IMR-90 (cell line): Measurements from ENCODE around the gene ANK2. TPM values are rescaled to one million over a fixed set of nuclear protein-coding genes. Genes with fewer than 3 reads are reported as not detected.
A peak's percentile ranks its signal among the peaks of the same experiment; 100 is the strongest.

ENCODE experiments used
- ATAC-seq: fragments of 200-7000 bp; cut with Tn5 transposase; 2 replicates; pipeline ENCODE4 v1.9.1; 2020; ENCODE audit warnings: low read depth, mild to moderate bottlenecking, moderate library complexity
- Bru-seq: library from RNA; stranded (reverse); fragments of 400-500 nt; gene quantifications from one replicate; lab custom pipeline; 2021; lab: Mats Ljungman, UMichigan
- BruChase-seq, 2 experiments: library from RNA; stranded (reverse); fragments of 400-500 nt; gene quantifications; one replicate each; lab custom pipeline; 2021; lab: Mats Ljungman, UMichigan
- BruUV-seq: library from RNA; stranded (reverse); fragments of 400-500 nt; replicated peaks from 2 replicates; lab custom pipeline; 2021; lab: Mats Ljungman, UMichigan
- CTCF ChIA-PET: fragments of 300-600 bp; formaldehyde crosslinking; extraction: SDS; loops from one replicate; lab custom pipeline; 2021; ENCODE audit warnings: antibody characterized with exemption; lab: Yijun Ruan, JAX
- POLR2A ChIA-PET: fragments of 300-600 bp; sonication (Branson Sonifier 250); formaldehyde crosslinking; loops from one replicate; lab custom pipeline; 2022; ENCODE audit warnings: antibody characterized with exemption; ENCODE audit not compliant: unreplicated experiment; lab: Charles Lee
- DNase-seq: peaks from one replicate; pipeline ENCODE4 v3.0.0; 2013
- H2AFZ ChIP-seq: replicated peaks from 2 replicates; pipeline ENCODE3; 2013; ENCODE audit warnings: low read length, mild to moderate bottlenecking; ENCODE audit not compliant: poor library complexity
- H2AK5ac ChIP-seq: 2 replicates; pipeline ENCODE4 v1.6.1; 2013; ENCODE audit warnings: low read depth, low read length, inconsistent platforms
- H2AK9ac ChIP-seq: replicated peaks from 2 replicates; pipeline ENCODE3; 2013; ENCODE audit warnings: mild to moderate bottlenecking, low read depth, low read length, moderate library complexity; ENCODE audit not compliant: poor library complexity
- H2BK120ac ChIP-seq: 2 replicates; pipeline ENCODE4 v1.6.1; 2013; ENCODE audit warnings: low read depth, low read length, inconsistent platforms
- H2BK15ac ChIP-seq: 3 replicates; pipeline ENCODE4 v1.6.1; 2013; ENCODE audit warnings: low read depth, low read length, inconsistent platforms
- H2BK20ac ChIP-seq: 2 replicates; pipeline ENCODE4 v1.6.1; 2013; ENCODE audit warnings: low read depth, mild to moderate bottlenecking, inconsistent platforms, low read length, moderate library complexity
- H2BK5ac ChIP-seq: 2 replicates; pipeline ENCODE4 v1.6.1; 2013; ENCODE audit warnings: mild to moderate bottlenecking, low read depth, low read length, inconsistent platforms; ENCODE audit not compliant: poor library complexity, severe bottlenecking
- H3K14ac ChIP-seq: replicated peaks from 2 replicates; pipeline ENCODE4 v1.6.1; 2013; ENCODE audit warnings: low read depth, low read length, inconsistent platforms
- H3K18ac ChIP-seq: 2 replicates; pipeline ENCODE4 v1.6.1; 2013; ENCODE audit warnings: low read depth, low read length, control low read depth
- H3K23ac ChIP-seq: 2 replicates; pipeline ENCODE4 v1.6.1; 2013; ENCODE audit warnings: low read depth, low read length, inconsistent platforms
- H3K27ac ChIP-seq: 2 replicates; pipeline ENCODE4 v1.5.1; 2013; ENCODE audit warnings: mild to moderate bottlenecking, control low read depth, low read length; ENCODE audit not compliant: insufficient read depth
- H3K27me3 ChIP-seq: 2 replicates; pipeline ENCODE4 v1.6.1; 2013; ENCODE audit warnings: low read length; ENCODE audit not compliant: control insufficient read depth, insufficient read depth
- H3K36me3 ChIP-seq: 2 replicates; pipeline ENCODE4 v1.6.1; 2013; ENCODE audit warnings: low read length, mixed read lengths; ENCODE audit not compliant: control insufficient read depth, insufficient read depth
- H3K4ac ChIP-seq: 2 replicates; pipeline ENCODE4 v1.6.1; 2013; ENCODE audit warnings: low read depth, low read length, inconsistent platforms
- H3K4me1 ChIP-seq: 2 replicates; pipeline ENCODE4 v1.6.1; 2013; ENCODE audit warnings: low read length, mixed read lengths; ENCODE audit not compliant: control insufficient read depth, insufficient read depth
- H3K4me2 ChIP-seq: 2 replicates; pipeline ENCODE4 v1.6.1; 2013; ENCODE audit warnings: low read depth, mild to moderate bottlenecking, control low read depth, low read length, moderate library complexity
- H3K4me3 ChIP-seq: 2 replicates; pipeline ENCODE4 v1.5.1; 2013; ENCODE audit warnings: low read depth, mild to moderate bottlenecking, control low read depth, low read length, moderate library complexity; ENCODE audit not compliant: insufficient read depth
- H3K56ac ChIP-seq: 2 replicates; pipeline ENCODE4 v1.6.1; 2013; ENCODE audit warnings: low read length, inconsistent platforms; ENCODE audit not compliant: insufficient read depth; ENCODE audit errors: extremely low read depth
- H3K79me1 ChIP-seq, 2 experiments: 2 replicates each; pipeline ENCODE4 v1.6.1; 2013; ENCODE audit warnings: low read length in 2 of 2, inconsistent platforms in 1 of 2, low read depth in 1 of 2
- H3K9ac ChIP-seq: 2 replicates; pipeline ENCODE4 v1.6.1; 2013; ENCODE audit warnings: low read depth, low read length, control low read depth
- H3K9me1 ChIP-seq: 2 replicates; pipeline ENCODE4 v1.6.1; 2013; ENCODE audit warnings: low read length, inconsistent platforms; ENCODE audit not compliant: insufficient read depth
- H3K9me3 ChIP-seq: 2 replicates; pipeline ENCODE4 v1.6.1; 2013; ENCODE audit warnings: low read length; ENCODE audit not compliant: control insufficient read depth, insufficient read depth
- H4K20me1 ChIP-seq: 2 replicates; pipeline ENCODE4 v1.6.1; 2013; ENCODE audit warnings: low read length, inconsistent platforms; ENCODE audit not compliant: insufficient read depth
- H4K5ac ChIP-seq: 2 replicates; pipeline ENCODE4 v1.6.1; 2013; ENCODE audit warnings: mild to moderate bottlenecking, low read depth, low read length, control low read depth
- H4K8ac ChIP-seq, 2 experiments: 2 replicates each; pipeline ENCODE4 v1.6.1; 2013; ENCODE audit warnings: low read depth in 2 of 2, low read length in 2 of 2, control low read depth in 1 of 2, inconsistent platforms in 1 of 2
- H4K91ac ChIP-seq: 2 replicates; pipeline ENCODE4 v1.6.1; 2013; ENCODE audit warnings: low read depth, low read length, inconsistent platforms; ENCODE audit not compliant: insufficient read depth
- FOS ChIP-seq: fragments of 150-350 bp; IDR thresholded peaks from 2 replicates; pipeline ENCODE4 v1.6.1; 2016; ENCODE audit warnings: low read depth, low read length
- USF2 ChIP-seq: fragments of 150-350 bp; IDR thresholded peaks from 2 replicates; pipeline ENCODE4 v1.6.1; 2017; ENCODE audit warnings: mild to moderate bottlenecking, antibody characterized with exemption, low read length, low read depth
- WGBS, 2 experiments: methylation state at CpG; one replicate each; pipeline versions ENCODE4 v1.1.5 to v1.1.7; 2013; ENCODE audit warnings: missing lambda C conversion rate in 2 of 2; ENCODE audit not compliant: insufficient read length in 1 of 2; ENCODE audit errors: extremely low coverage in 2 of 2; 5-methylcytosine and 5-hydroxymethylcytosine counted together
- dilution Hi-C: fragments of 300-500 bp; cut with HindIII; formaldehyde crosslinking; loops from one replicate; pipeline ENCODE4 v1.14.3; 2018; ENCODE audit warnings: low sequenced_read_pairs; ENCODE audit not compliant: unreplicated experiment
- in situ Hi-C: fragments of 300-500 bp; cut with MboI; formaldehyde crosslinking; loops from 3 replicates; pipeline ENCODE4 v1.14.3; 2019; ENCODE audit warnings: low sequenced_read_pairs, inconsistent platforms, mixed read lengths
- intact Hi-C: fragments of 100-400 bp; cut with micrococcal nuclease; formaldehyde crosslinking; loops from 2 replicates; pipeline ENCODE4 v1.10.0; 2022
- long read RNA-seq: library from polyadenylated mRNA; unstranded; transcript quantifications from one replicate; pipeline ENCODE4 v2.0.0, GENCODE V29; 2021; ENCODE audit not compliant: unreplicated experiment
- polyA plus RNA-seq, 3 experiments: library from polyadenylated mRNA; depleted of rRNA; stranded (reverse); fragments of >200 nt; gene quantifications; 2 replicates each; pipeline ENCODE4 v1.2.3, GENCODE V29; 2012; ENCODE audit warnings: low replicate concordance in 1 of 3
- total RNA-seq: library from RNA; depleted of rRNA; stranded (reverse); fragments of >200 nt; gene quantifications from 2 replicates; pipeline ENCODE4 v1.2.3, GENCODE V29; 2012; rRNA removed

Gene ANK2
- total RNA-seq, result 5.3 and 6.6 TPM in 2 replicates
- polyA plus RNA-seq (2012; rRNA removed), result 0.70 and 0.82 TPM in 2 replicates
- polyA plus RNA-seq (2012; cell fraction: cytosol; rRNA removed), result 0.15 and 0.54 TPM in 2 replicates
- polyA plus RNA-seq (2012; cell fraction: nucleus; rRNA removed; ENCODE audit: low replicate concordance), result 0.11 and 0.87 TPM in 2 replicates
- percentile 23 among the genes with signal in this experiment for Bru-seq, nascent RNA
- BruChase-seq, experiment 1, labeled RNA remaining after a 6-hour chase, result percentile 21 among the genes with signal in this experiment
- percentile 23 among the genes with signal in this experiment for BruChase-seq, experiment 2, labeled RNA remaining after a 2-hour chase
- long read RNA-seq, partial matches to known transcripts, result 0 of 4 reads
- long read RNA-seq, other reads (novel, unspliced or antisense), result 4 of 4 reads

- CTCF ChIA-PET, result no interaction called here
- in situ Hi-C loops, result no loop called here
Observed at GRCh38 chr4:113049421-113050370, at the start of gene ANK2. TSS of gene ANK2 (plus strand) at chr4:113049653. CDS start at chr4:113049729, 76 bp downstream.

More at GRCh38 chr4:113049421-113050370, at the start of gene ANK2:
- H4K20me1 ChIP-seq, result no peaks in the 10 kb centered on the region
- BruUV-seq, result no TSS peak
- no peak within 1 kb of the TSS for H2BK15ac ChIP-seq
- no peak within 1 kb of the TSS for H4K91ac ChIP-seq
- ATAC-seq (no peak), DNase-seq (no peak)
- no peak within 1 kb of the TSS for H2BK120ac ChIP-seq
- no peak within 1 kb of the TSS for H3K4ac ChIP-seq
- dilution Hi-C loops, result no loop called here
- no peaks in the 10 kb centered on the region; the same call in 1 of the 2 replicates for H3K27me3 ChIP-seq
- no peaks in the 10 kb centered on the region for H3K79me1 ChIP-seq
- POLR2A ChIA-PET, result no interaction called here
- no peaks in the 10 kb centered on the region for H3K9me3 ChIP-seq
- no peak within 1 kb of the TSS for H2BK5ac ChIP-seq
- H3K9me1 ChIP-seq, result no peaks in the 10 kb centered on the region
- no peak within 1 kb of the TSS for H3K9ac ChIP-seq
- H3K4me3 ChIP-seq, result no peak within 1 kb of the TSS
- H4K8ac ChIP-seq, result no peak within 1 kb of the TSS
- no peak for TF ChIP-seq USF2
- TF ChIP-seq FOS, result no peak
- H3K14ac ChIP-seq, result no peak within 1 kb of the TSS
- no peak within 1 kb of the TSS; the same call in 1 of the 2 replicates for H3K4me2 ChIP-seq
- no peak within 1 kb of the TSS for H3K56ac ChIP-seq
- no peak within 1 kb of the TSS for H2AK9ac ChIP-seq
- no peaks in the 10 kb centered on the region for H3K36me3 ChIP-seq
- no peak within 1 kb of the TSS for H3K27ac ChIP-seq
- no peak within 1 kb of the TSS for H2AK5ac ChIP-seq
- WGBS, 2 experiments, result 14% methylated on average over 13 of the region's 20 CpGs; no CpG with 5 or more reads in 1 of the 2 experiments
- H3K18ac ChIP-seq, result no peak within 1 kb of the TSS
- no peaks in the 10 kb centered on the region for H3K4me1 ChIP-seq
- H2AFZ ChIP-seq, result no peak within 1 kb of the TSS
- no peak within 1 kb of the TSS for H2BK20ac ChIP-seq
- intact Hi-C loops, result no loop called here
- H3K23ac ChIP-seq, result no peak within 1 kb of the TSS
- no peak within 1 kb of the TSS for H4K5ac ChIP-seq
